ENCODE data around the gene CDH26.
"Not testable (repeated sequence)": the region's sequence is repeated elsewhere in the genome, so short reads cannot be mapped to it uniquely, and the experiment has no call there.

Gene CDH26

GRCh38 chr20:59939879-59940128 lies 18.4 kb upstream of the CDH26 start:
- in situ Hi-C loops (cut with MboI; ENCODE audit: low pct_unique_long_range_greater_than_20kb, low sequenced_read_pairs): no loop called here
- DNase-seq: no peak

GRCh38 chr20:59940129-59940955 lies 17.9 kb upstream of the CDH26 start, which contains the start of the genes FAM217B and PPP1R3D:
TSS of gene FAM217B (plus strand) at chr20:59940389. CDS start at chr20:59943944, 3,555 bp downstream.
TSS of gene PPP1R3D (minus strand) at chr20:59940305. CDS start at chr20:59939931, 374 bp downstream.
- DNase-seq: peak; percentile 96
- in situ Hi-C loops (cut with MboI; ENCODE audit: low pct_unique_long_range_greater_than_20kb, low sequenced_read_pairs): no loop called here

DNA sequence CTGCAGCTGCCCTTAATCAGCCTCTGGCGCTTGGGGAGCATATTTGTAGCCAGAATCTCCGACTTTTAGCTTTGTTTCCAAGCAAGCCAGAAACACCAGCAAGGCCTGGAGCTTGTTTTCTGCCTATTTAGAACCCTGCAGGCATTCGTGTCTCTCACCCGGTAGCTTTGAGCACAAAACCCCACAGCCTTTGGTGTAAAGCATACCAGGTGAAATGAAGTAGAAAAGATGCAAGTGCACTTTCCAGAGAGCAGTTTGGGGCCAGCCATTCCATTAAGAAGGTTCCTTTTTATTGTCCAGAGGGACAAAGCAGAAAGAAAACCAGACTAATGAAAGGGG lies 17.3 kb upstream of the CDH26 start:
- in situ Hi-C loops (cut with MboI; ENCODE audit: low pct_unique_long_range_greater_than_20kb, low sequenced_read_pairs): no loop called here
- no peak for DNase-seq

GRCh38 chr20:59942245-59942644 lies 16.0 kb upstream of the CDH26 start:
- no peak for DNase-seq
- in situ Hi-C loops (cut with MboI; ENCODE audit: low pct_unique_long_range_greater_than_20kb, low sequenced_read_pairs): no loop called here

DNA sequence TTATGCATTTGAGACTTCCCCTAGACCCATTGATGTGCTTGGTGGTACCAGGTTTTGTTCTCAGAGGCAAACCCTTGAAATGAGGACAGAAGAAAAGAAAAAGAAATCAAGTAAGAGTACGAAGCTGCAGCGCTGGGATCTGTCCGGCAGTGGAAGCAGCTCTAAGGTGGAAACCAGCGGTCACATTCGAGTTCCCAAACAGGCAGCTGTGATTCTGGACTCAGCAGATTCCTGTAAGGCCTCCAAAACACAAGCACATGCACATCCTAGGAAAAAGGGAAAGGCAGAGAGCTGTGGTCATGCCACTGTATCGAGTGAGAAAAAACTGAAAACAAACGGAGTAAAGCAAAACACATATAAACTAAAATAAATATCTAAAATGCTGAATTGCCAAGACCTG lies 13.5 kb upstream of the CDH26 start:
- in situ Hi-C loops (cut with MboI; ENCODE audit: low pct_unique_long_range_greater_than_20kb, low sequenced_read_pairs): no loop called here
- no peak for DNase-seq

DNA sequence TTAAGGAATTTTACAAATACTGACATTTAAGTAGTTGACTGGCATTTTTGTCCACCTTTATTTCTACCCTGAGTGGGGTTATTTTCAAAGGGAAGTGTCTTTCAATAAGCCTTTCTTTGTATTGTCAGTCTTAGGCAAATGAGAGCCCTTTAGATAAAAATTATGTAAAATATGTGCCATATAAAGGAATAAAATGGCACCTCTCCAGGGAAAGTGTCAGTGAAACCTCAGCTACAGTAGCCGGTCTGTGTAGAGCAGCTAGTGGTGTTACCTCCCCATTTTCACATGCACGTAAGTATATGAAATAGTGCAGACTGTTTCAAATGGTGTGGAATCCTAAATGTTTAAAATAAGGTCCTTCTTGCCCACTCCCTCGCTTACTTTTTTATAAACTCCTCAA lies 13.0 kb upstream of the CDH26 start:
- DNase-seq: no peak
- in situ Hi-C loops (cut with MboI; ENCODE audit: low pct_unique_long_range_greater_than_20kb, low sequenced_read_pairs): no loop called here

- in situ Hi-C loops (cut with MboI; ENCODE audit: low pct_unique_long_range_greater_than_20kb, low sequenced_read_pairs): no loop called here
- DNase-seq: no peak
Observed at GRCh38 chr20:59945731-59946130, 12.5 kb upstream of the CDH26 start.

GRCh38 chr20:59947376-59947775 lies 10.8 kb upstream of the CDH26 start:
- DNase-seq: no peak
- in situ Hi-C loops (cut with MboI; ENCODE audit: low pct_unique_long_range_greater_than_20kb, low sequenced_read_pairs): no loop called here

DNA sequence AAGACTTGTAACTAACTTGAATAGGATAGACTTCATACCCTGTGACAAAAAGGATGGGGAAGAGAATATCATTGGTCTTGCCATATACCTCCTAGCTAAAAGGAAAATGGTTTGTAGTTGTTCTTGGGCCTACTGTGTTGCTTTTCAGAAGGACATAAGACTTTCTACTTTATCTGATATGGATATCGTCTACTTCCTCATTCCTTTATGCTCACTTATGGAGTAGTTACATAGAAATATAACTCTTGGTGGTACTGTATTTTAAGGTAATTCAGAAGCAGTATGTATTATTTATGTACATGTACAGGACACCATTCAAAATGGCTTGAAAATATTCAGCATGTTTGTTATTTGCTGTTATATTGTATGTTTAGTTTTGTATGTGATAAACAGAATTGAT lies 10.0 kb upstream of the CDH26 start:
- peak; percentile 45 for DNase-seq
- in situ Hi-C loops (cut with MboI; ENCODE audit: low pct_unique_long_range_greater_than_20kb, low sequenced_read_pairs): no loop called here

DNA sequence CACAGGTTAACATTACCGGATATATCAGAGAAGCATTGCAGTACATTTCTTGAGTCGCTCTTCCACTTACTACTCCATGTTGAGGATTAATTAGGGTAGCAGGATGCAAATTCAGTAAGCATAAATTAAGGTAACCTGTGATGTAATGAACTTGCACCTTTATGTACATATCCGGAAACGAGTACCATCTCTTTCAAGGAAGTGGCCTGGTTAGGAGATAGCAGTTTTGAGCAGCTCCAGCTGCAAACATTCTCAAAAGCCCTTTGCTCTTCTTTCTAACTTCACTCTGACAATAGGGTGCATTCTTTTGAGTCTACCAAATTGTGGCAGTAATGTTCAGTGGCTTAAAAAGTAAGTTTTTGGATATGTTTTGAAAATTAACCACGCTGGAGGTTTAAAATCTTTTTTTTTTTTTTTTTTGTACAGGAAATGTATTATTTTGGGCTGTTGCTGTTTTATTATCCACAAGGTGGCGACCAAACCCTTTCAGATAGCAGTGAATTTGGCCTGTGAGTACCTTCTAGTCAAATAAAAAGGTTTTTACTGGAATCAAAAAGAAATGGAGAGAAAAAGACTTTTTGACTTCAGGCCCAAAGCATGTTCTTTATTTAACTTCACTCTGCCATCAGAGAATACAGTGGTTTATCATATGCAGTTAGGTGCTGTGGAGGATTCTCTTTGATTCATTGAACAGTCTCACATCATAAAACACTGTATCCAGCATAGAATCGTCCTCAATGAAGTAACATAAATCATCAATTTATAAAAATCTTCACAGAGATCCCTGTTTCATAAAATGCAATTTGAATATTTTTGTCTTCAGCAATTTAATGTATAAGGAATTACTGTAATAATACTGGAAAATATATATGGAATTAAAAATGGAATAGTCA lies 9.1 kb upstream of the CDH26 start:
- peak; percentile 70 for DNase-seq
- in situ Hi-C loops (cut with MboI; ENCODE audit: low pct_unique_long_range_greater_than_20kb, low sequenced_read_pairs): no loop called here

GRCh38 chr20:59949911-59950310 lies 8.3 kb upstream of the CDH26 start:
- in situ Hi-C loops (cut with MboI; ENCODE audit: low pct_unique_long_range_greater_than_20kb, low sequenced_read_pairs): no loop called here
- DNase-seq: no peak

- in situ Hi-C loops (cut with MboI; ENCODE audit: low pct_unique_long_range_greater_than_20kb, low sequenced_read_pairs): no loop called here
- no peak for DNase-seq
Observed at GRCh38 chr20:59954718-59955117, 3.5 kb upstream of the CDH26 start.

GRCh38 chr20:59955131-59955796 lies 3.0 kb upstream of the CDH26 start:
- in situ Hi-C loops (cut with MboI; ENCODE audit: low pct_unique_long_range_greater_than_20kb, low sequenced_read_pairs): no loop called here
- peak; percentile 58 for DNase-seq

- DNase-seq; in situ Hi-C loops (cut with MboI; ENCODE audit: low pct_unique_long_range_greater_than_20kb, low sequenced_read_pairs): not testable (repeated sequence)
Observed at GRCh38 chr20:59957568-59957967, 655 bp upstream of the CDH26 start.

- DNase-seq: no peak
Observed at GRCh38 chr20:59958626-59959025, 403 bp downstream of the CDH26 start.

DNA sequence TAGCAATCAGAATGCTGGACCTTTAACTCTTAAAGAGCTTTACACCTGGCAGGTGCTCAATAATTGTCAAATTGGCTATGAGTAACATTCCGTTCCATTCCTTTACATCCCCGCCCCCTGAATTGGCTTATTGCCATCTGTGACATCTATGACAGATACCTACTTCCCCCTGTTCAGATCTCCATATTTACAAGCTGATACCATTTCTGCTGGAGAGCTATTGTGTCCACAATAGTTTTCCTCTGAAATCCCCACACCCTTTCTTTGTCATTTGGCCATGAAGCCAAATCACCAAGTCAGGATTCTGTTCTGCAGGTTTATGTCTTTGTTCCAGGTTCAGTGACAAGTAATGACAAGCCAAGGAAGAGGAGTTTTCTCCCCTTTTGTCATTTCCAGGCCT lies 3.2 kb downstream of the CDH26 start:
- in situ Hi-C loops (cut with MboI; ENCODE audit: low pct_unique_long_range_greater_than_20kb, low sequenced_read_pairs): no loop called here
- no peak for DNase-seq

More at GRCh38 chr20:59958626-59959025, 403 bp downstream of the CDH26 start:
- in situ Hi-C loops (cut with MboI; ENCODE audit: low pct_unique_long_range_greater_than_20kb, low sequenced_read_pairs): no loop called here

DNA sequence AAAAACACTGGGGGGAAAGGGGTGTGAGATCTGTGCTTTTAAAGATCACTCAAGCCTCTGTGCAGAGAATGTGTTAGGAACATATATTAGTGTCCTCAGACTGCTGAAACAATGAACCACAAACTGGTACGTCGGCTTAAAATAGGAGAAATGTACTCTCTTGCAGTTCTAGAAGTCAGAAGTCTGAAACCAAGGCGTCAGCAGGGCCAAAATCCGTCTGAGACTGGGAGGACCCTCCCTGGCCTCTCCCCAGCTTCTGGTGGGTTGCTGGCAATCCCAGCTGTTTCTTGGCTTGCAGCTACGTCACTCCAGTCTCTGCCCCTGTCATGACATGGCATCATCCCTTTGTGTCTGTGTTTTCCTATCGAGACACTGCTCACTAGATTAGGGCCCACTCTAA lies 3.9 kb downstream of the CDH26 start:
- DNase-seq: no peak
- in situ Hi-C loops (cut with MboI; ENCODE audit: low pct_unique_long_range_greater_than_20kb, low sequenced_read_pairs): no loop called here

DNA sequence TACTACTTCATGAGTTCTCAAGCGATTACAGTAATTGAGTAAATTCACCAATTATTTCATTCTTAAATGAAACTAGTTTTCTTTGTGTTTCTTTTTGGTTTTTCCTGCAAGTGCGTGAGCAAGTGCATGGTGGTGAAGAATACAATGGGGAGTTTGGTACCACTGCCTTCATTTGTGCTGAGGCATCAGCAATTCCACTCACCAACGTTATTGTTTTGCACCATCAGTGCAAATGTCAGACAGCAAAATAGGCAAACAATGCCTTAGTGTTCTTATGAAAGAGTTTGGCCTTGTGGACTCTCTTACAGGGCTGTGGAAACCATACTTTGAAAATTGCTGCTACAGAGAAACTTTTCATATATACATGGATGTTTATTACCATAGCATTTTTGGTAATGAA lies 8.2 kb downstream of the CDH26 start:
- DNase-seq: no peak
- in situ Hi-C loops (cut with MboI; ENCODE audit: low pct_unique_long_range_greater_than_20kb, low sequenced_read_pairs): no loop called here

- in situ Hi-C loops (cut with MboI; ENCODE audit: low pct_unique_long_range_greater_than_20kb, low sequenced_read_pairs): no loop called here
Observed at GRCh38 chr20:59971428-59971827, 13.2 kb downstream of the CDH26 start.

More at GRCh38 chr20:59971428-59971827, 13.2 kb downstream of the CDH26 start:
- no peak for DNase-seq

All from KBM-7 (cell line).